Uterus (tissue), 4 donors: Measurements from ENCODE around the gene TTC34. TPM values are rescaled to one million over a fixed set of nuclear protein-coding genes. Genes with fewer than 3 reads are reported as not detected.

Experiments
- DNase-seq, 2 donors: peaks; one replicate each; pipeline ENCODE4 v3.0.0-alpha.2; 2019 to 2020
- H3K27ac ChIP-seq, 2 donors: fragments of 200-600 bp; sonication (generic); 1 replicate in 1 of 2; 2 replicates in 1 of 2; pipeline ENCODE4 v1.5.1; 2016 to 2018
- H3K27me3 ChIP-seq, 2 donors: fragments of 200-600 bp; sonication (generic); one replicate each; pipeline ENCODE4 v1.5.1; 2018 to 2019; ENCODE audit warnings: control low read depth in 1 of 2
- H3K36me3 ChIP-seq, 2 donors: fragments of 200-600 bp; sonication (generic); one replicate each; pipeline ENCODE4 v1.5.1; 2019; ENCODE audit warnings: control low read depth in 1 of 2
- H3K4me1 ChIP-seq, 2 donors: fragments of 200-600 bp; sonication (generic); one replicate each; pipeline ENCODE4 v1.5.1; 2018 to 2019; ENCODE audit warnings: control low read depth in 1 of 2
- H3K4me3 ChIP-seq, 2 donors: fragments of 200-600 bp; sonication (generic); 1 replicate in 1 of 2; 2 replicates in 1 of 2; pipeline ENCODE4 v1.5.1; 2018 to 2019; ENCODE audit warnings: mild to moderate bottlenecking in 1 of 2
- H3K9me3 ChIP-seq, 2 donors: fragments of 200-600 bp; sonication (generic); one replicate each; pipeline ENCODE4 v1.5.1; 2019; ENCODE audit warnings: control low read depth in 1 of 2
- POLR2A ChIP-seq, 2 donors: fragments of 450-650 bp; IDR thresholded peaks; one replicate each; pipeline ENCODE4 v1.6.1; 2016; ENCODE audit warnings: antibody characterized with exemption in 2 of 2, mild to moderate bottlenecking in 1 of 2, moderate library complexity in 1 of 2
- intact Hi-C: fragments of 100-400 bp; cut with DNase I; formaldehyde crosslinking; loops from one replicate; pipeline ENCODE4 v1.15.1; 2023; ENCODE audit warnings: low total_unique reads
- total RNA-seq, 4 donors: library from RNA; depleted of rRNA in 3 of 4; stranded (reverse); fragments of >200 nt in 3 of 4; gene quantifications; one replicate each; pipeline versions ENCODE4 v1.1.0 to v1.2.4, GENCODE V29; 2014 to 2023
- TF ChIP-seq, protein P1 (sequence below), 4 experiments: fragments of 200-600 bp in 2 of 4; fragments of 450-650 bp in 2 of 4; sonication (generic) in 2 of 4; IDR thresholded peaks; one replicate each; pipeline ENCODE4 v1.5.1; 2016 to 2019; ENCODE audit warnings: antibody characterized with exemption in 4 of 4, mild to moderate bottlenecking in 2 of 4, moderate library complexity in 1 of 4
- donor health status: DM: yes; HTN: yes; CAD: no.

The TTC34 gene
- total RNA-seq, 4 donors from 2014 or later: 0.29 to 2.9 (median 0.43) TPM

- intact Hi-C loops: loop anchor here (10.0 kb wide), 1 partner anchor 1058 kb away; no protein-coding TSS in a partner anchor
- Histone ChIP-seq H3K27ac (peak overlapping the region; percentile 95 to 98), H3K27me3 (no peaks in the 10 kb centered on the region), H3K4me3 (peak overlapping the region; percentile 41 to 90), H3K9me3 (no peaks in the 10 kb centered on the region), H3K36me3 (no peaks in the 10 kb centered on the region), H3K4me1 (peaks cover 0 to 4% of the 10 kb centered on the region in 2 donors)
- TF ChIP-seq, protein P1, sequence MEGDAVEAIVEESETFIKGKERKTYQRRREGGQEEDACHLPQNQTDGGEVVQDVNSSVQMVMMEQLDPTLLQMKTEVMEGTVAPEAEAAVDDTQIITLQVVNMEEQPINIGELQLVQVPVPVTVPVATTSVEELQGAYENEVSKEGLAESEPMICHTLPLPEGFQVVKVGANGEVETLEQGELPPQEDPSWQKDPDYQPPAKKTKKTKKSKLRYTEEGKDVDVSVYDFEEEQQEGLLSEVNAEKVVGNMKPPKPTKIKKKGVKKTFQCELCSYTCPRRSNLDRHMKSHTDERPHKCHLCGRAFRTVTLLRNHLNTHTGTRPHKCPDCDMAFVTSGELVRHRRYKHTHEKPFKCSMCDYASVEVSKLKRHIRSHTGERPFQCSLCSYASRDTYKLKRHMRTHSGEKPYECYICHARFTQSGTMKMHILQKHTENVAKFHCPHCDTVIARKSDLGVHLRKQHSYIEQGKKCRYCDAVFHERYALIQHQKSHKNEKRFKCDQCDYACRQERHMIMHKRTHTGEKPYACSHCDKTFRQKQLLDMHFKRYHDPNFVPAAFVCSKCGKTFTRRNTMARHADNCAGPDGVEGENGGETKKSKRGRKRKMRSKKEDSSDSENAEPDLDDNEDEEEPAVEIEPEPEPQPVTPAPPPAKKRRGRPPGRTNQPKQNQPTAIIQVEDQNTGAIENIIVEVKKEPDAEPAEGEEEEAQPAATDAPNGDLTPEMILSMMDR (IDR thresholded peaks at IDR 0.05): no peak
- TF ChIP-seq POLR2A (IDR thresholded peaks at IDR 0.05): no peak
- DNase-seq: peak in 1 of 2 donors; percentile 37
These were observed 214.2 kb downstream of the TTC34 start for GRCh38 chr1:2587071-2587859.

DNA sequence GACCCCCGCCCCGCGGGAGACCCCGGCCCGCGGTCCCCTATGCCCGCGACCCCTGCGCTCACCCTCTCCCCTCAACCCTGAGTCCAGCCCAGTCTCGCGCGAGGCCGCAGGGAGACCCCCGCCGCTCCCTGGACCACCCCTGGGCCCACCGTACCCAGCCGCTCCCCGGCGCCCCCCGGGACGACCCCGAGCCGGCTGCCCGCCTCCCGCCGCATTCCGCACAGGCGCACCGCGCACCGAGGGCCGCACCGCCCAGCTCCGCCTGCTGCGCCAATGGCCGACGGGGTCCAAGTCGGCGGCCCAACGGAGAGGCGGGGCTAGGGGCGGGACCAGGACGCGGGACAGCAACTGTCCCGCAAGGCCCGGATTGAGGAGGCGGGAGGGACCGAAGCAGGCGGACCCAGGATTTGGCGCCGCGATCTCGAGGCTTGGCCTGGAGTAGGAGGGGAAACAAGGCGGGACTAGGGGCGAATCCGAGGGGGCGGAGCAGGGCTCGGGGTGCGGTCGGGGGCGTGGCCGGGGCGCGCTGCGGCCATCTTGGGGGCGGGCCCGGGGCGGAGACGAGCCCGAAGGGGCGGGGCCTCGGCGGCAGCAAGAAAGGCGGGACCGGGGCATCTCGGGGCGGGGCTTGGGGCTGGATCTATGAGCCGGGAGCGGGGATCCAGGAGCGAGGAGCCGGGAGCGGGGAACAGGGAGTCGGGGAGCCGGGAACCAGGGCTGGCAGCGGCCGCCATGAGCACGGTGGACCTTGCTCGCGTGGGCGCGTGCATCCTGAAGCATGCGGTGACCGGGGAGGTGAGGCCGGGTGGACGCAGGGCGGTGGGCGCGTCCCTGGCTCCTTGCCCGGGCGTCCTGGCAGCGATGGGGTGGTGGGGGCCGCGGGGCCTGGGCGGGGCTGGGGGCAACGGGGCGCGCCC lies 215.1 kb downstream of the TTC34 start, which contains the start of gene PRXL2B:
Gene PRXL2B (plus strand): TSS at position 624 of the 917 bp plus-strand sequence. CDS start 109 bp downstream, at position 733.
- TF ChIP-seq POLR2A (IDR thresholded peaks at IDR 0.05): peak; percentile 94 to 95
- TF ChIP-seq, protein P1 (IDR thresholded peaks at IDR 0.05): peak in 2 of 4 experiments; percentile 12 to 22
- no peaks in the 10 kb centered on the region for H3K27me3 ChIP-seq
- intact Hi-C loops: loop anchor here (10.0 kb wide), 1 partner anchor 1058 kb away; no protein-coding TSS in a partner anchor
- no peaks in the 10 kb centered on the region for H3K36me3 ChIP-seq
- H3K9me3 ChIP-seq: no peaks in the 10 kb centered on the region
- H3K27ac ChIP-seq: peak within 1 kb of the TSS; percentile 95 to 98
- peak within 1 kb of the TSS; percentile 70 to 90 for H3K4me3 ChIP-seq
- H3K4me1 ChIP-seq: peaks cover 0 to 4% of the 10 kb centered on the region in 2 donors
- peak; percentile 99 for DNase-seq

Other genes starting within 250 kb of the TTC34 start
- 100 to 1,000 TPM in 1 of 4 donors, 10 to 100 TPM in 3; 17.5 to 102 (median 47.7) TPM for gene TNFRSF14, start 245.3 kb downstream of the TTC34 start, total RNA-seq
- gene PRXL2B, start 214.9 kb downstream of the TTC34 start, total RNA-seq: 10 to 100 TPM in 2 of 4 donors, 1 to 10 TPM in 1, under 1 TPM in 1; 0.51 to 20.5 (median 13.2) TPM
- 1 to 10 TPM in 2 of 4 donors, not detected in 2; 2.6 to 4.8 TPM for gene MMEL1, start 168.7 kb downstream of the TTC34 start, total RNA-seq
- not detected for gene ACTRT2, start 219.8 kb upstream of the TTC34 start, total RNA-seq